Activated CD4-positive, alpha-beta T cell treated with anti-CD3 and anti-CD28 coated beads, Interleukin-2, amount 50 U/mL, for 1 hour (primary cell): Measurements from ENCODE around the gene CCDC178.
"Not testable (repeated sequence)": the region's sequence is repeated elsewhere in the genome, so short reads cannot be mapped to it uniquely, and the experiment has no call there.

ENCODE experiments used
- DNase-seq: peaks from one replicate; pipeline ENCODE4 v3.0.0-alpha.2; 2020

The CCDC178 gene

DNA sequence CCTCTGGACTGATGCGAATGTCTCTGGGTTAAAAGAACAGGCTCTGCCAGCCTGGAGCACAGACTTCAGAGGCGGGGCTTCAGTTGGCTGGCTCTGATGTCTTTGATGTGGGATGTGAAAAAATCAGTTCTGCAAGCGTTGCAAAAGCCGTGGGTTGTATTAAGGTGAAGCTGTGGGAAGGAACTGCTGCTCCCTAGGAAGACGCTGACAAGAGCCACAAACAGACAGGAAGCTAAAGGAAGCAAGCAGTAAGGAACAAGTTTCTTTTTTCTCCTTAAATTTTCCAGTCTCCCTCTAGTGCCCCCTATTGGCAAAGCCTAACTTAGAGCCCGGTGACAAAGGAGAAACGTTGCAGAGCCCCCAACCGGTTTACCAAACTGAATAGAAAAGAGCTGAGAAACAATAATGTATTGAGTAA lies 239.0 kb downstream of the CCDC178 start:
- DNase-seq = no peak

DNA sequence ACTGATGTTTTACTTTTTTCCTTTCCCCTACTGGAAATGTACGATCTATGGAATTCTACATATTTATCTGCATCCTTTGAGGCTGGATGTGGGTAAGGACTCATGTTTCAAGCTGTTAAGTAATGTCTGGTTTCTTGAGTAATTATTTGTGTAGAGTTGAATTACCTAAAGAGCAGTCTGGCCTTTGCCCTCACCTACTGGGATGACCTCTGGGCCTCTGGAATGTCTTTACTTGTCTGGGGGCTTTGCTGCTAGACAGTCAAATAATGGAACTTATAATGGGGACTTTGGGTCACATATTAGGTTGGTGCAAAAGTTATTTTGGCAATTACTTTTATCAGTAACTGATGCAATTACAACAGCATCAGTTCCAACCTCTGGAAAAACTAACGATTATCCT lies 244.7 kb downstream of the CCDC178 start:
- no peak for DNase-seq

DNA sequence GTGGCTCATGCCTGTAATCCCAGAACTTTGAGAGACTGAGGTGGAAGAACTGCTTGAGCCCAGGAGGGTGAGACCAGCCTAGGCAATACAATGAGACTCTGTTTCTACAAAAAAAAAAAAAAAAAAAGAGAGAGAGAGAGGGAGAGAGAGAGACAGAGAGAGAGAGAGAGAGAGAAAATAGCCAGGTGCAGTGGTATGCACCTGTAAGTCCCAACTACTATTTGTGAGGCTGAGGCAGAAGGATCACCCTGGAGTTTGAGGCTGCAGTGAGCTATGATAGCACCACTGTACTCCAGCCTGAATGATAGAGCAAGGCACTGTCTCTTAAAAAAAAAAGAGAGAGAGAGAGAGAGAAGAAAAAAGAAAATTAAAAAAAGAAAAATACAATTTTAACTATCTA lies 245.7 kb downstream of the CCDC178 start:
- no peak for DNase-seq

DNA sequence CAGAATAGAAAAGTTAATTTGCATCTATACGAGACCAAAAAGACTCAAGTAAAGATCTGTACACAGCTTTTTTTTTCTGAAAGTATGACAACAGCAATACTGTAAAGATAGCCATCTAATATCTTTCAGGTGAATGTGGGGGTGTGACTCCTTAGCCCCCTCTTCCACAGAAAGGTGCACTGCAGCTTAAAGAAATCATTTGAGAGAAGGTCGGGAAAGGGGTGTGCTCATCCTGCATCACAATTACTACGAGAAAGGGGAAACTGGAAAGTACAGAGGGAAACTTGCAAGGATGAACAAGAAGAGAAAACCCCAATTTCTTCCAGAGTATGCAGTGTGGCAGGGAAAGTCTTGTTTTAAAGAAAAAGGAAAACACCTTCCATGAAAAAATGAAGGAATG lies 255.6 kb downstream of the CCDC178 start:
- no peak for DNase-seq

DNA sequence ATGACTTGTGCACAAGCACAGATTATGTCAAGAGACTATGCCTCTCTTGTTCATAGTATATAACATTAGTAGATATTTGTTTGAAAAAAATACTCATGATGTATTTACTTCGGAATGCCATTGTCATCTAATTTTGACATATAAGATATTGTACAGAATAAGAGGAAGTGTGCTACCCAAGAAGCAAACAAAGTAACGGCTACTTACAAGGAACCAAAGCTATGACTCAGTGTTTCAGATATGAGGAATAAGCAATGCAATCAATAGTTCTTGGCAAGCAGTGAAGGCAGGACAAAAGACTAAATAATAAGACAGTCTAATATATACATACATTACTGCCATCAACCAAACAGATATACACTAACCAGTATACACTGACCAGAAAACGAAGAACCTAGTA lies 256.3 kb downstream of the CCDC178 start:
- DNase-seq = no peak

DNA sequence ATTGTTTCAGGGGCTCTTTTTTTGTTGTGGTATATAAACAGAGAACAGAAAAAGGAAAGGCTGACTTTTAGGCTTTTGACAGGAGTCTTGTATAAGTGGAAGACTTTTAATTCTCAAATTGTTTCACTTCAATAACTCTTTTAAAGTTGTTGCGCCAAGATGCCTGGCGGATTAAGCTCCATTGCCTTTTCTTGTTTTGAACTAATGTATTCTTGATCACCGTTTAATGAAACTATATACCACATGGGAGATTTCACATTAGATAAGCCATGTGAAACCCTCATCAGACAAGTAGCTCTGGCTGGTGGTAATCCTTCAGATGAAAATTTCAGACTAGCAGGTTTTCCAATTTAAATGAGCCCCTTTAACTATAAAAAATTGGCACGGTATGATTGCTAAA lies 257.4 kb downstream of the CCDC178 start:
- no peak for DNase-seq

DNA sequence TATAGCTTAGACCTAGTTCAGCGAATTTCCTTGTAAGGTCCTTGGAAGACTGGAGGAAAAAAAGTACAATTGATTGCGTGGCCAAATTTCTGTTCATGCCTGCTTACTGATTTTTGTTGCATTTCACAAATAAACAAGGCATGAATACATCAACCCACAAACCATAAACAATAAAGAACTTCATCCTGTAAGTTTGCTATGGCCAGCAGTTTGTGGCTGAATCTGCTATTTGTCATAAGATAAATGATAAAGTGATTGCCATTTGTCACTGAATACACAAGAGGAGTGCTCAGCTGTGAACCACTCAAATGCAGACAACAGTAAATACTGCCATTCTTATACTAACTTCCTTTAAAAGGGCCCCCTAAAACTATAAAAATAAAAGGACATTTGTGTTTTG lies 259.5 kb downstream of the CCDC178 start:
- no peak for DNase-seq

DNA sequence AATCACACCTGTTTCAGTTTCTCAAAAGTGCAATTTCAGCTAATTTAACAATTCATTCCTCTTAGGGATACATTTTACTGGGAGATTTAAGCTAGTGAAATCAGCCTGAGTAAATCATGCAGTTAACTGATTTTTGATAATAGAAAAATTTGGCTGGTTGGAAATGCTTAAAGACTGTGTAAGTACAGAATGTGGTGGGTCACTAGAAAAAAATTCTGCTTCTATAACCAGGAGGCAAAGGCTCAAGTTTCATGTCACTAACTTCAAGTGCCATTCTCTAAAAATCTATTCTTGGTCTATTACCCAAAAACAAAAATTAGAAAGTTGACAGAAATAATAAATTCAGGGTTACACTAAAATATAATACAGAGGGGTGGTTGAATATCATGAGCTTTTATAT lies 271.3 kb downstream of the CCDC178 start:
- DNase-seq = no peak

DNA sequence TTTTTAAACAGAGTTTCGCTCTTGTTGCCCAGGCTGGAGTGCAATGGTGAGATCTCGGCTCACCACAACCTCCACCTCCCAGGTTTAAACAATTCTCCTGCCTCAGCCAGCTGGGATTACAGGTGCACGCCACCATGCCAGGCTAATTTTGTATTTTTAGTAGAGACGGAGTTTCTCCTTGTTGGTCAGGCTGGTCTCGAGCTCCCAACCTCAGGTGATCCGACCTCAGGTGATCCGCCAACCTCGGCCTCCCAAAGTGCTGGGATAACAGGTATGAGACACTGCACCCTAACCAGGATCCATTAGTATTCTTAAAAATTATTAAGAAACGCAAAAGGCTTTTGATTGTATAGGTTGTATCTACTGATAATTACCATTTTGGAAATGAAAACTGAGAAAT lies 276.4 kb downstream of the CCDC178 start:
- not testable (repeated sequence) for DNase-seq

DNA sequence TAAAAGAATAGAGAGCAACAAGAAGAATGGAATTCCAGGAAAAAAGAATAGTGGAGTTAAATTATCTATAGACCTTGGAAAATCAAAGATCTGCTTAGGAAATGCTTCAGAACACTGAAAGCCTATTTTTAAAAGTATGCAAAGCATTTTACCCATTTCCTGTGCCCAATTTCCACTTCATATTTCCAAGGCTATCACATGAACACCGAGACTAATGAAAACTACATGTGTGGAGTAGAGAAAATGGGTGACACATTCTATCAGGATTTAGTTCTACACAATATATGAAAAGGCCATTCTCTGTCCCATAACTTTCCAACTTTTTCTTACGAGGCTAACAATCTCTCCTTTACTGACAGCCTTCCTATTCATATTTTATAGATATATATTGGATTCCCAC lies 279.4 kb downstream of the CCDC178 start:
- no peak for DNase-seq

DNA sequence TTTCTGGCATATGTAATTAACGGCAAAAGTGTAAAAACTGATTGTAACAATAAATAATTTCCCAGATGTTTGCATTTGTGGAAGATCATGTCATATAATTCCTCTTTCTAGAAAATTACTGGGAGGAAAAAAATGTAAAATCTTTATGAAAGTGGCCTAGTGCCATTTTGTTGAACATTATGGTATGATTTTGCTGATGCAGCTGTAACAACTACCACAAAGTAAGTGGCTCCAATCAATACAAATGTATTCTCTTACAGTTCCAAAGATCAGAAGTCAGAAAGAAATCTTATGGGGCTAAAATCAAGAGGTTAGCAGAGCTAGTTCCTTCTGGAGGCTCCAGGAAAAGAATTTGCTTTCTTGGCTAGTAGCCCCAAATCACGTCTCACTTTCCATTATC lies 281.4 kb downstream of the CCDC178 start:
- DNase-seq = no peak

DNA sequence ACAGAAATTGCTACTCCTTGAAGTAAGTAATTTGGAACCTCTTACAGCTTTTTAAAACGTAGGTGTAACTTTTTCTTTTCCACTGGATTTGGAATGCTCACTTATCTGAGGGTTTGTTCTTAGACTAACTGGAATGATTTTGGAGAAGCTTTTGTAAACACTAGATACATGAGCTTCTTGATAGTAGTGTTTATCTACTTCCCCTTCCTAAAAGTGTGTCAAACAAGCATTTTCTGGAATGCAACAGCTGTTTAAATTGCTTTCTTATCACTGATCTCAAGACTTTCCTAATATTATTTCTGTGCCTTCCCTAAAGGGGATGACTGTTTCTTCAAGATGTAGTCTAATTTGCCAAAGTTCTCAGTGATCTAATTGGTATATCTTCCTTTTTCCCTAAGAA lies 282.6 kb downstream of the CCDC178 start:
- DNase-seq = no peak

DNA sequence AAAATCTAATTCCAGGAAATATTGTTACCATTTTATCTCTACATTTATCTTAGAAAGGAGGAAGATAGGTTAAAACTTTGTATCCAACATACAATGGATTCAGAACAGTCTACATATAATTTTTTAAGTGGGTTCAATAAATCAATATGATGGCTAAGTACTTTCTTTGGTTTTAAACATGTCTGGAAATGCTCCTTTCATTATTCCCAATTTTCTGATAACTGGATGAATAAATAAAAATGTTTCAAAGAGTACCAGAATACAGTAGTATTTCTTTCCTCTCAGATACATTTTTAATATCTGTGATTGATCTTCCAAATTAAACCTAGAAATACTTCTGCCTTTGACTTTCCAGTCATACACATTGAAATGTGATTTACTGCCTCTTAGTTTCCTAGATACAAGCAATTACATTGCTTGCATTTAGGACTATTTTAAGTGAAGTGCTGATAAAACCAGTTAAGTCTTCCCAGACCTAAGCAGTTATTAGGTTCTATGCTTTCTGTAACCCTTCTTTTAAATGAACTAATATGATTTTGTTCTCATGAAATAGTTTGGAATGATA lies 283.5 kb downstream of the CCDC178 start:
- no peak for DNase-seq

DNA sequence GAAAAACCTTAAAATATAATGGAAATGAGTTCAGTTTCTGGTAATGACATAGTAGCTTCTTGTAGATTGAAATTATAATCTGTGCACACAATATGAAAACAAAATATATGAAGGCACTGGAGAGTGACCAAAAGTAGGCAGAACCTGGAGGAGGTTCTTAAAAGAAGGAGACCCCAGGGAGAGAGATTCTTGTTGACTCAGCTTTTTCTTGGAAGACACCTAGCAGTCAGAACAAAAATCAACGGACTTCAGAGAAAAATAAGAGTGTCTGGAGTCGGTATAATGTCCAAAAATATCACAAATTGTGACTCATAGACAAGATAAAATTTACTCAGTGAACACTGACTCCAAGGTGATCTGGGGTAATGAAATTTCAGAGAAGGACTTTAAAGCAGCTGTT lies 286.5 kb downstream of the CCDC178 start:
- no peak for DNase-seq

DNA sequence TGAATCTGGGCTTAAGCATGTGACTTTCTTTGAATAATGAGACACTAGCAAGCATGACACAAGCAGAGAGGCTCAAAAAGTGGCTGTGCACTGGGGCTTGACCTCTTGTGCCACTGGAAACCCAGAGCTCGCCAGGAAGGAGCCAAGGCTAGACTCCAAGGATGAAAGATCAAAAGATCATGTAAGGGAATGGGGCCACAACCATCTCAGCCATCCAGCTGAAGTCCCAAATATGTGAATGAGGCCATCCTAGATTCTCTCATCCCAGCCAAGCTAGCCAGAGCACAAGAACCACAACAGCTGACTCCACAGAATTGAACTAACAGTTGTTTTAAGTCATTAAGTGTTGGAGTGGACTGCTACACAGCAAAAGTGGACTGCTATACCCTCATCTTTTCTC lies 288.1 kb downstream of the CCDC178 start:
- no peak for DNase-seq

DNA sequence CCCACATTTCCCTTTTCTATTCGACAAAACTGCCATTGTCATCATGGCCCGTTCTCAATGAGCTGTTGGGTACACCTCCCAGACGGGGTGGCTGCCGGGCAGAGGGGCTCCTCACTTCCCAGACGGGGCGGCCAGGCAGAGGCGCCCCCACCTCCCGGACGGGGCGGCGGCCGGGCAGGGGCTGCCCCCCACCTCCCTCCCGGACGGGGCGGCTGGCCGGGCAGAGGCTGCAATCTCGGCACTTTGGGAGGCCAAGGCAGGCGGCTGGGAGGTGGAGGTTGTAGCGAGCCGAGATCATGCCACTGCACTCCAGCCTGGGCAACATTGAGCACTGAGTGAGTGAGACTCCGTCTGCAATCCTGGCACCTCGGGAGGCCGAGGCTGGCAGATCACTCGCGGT lies 292.7 kb downstream of the CCDC178 start:
- not testable (repeated sequence) for DNase-seq

DNA sequence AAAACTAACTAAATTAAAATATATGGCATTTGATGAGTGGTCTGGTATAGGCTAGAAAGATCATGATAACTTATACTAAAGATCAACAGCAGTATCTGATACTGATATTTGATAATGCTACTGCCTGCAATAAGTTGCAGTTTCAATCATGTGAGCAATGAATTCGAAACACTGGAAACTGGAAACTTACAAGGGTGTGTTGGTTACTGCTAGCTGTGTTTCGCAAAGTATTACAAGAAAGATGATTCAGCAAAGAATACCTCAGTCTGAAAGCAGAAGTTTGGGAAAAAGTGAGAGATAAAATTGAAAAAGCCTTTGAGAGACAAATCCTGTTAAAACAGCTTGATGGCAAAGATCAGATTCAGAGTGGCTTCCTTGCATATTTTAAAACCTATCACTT lies 294.5 kb downstream of the CCDC178 start:
- no peak for DNase-seq

DNA sequence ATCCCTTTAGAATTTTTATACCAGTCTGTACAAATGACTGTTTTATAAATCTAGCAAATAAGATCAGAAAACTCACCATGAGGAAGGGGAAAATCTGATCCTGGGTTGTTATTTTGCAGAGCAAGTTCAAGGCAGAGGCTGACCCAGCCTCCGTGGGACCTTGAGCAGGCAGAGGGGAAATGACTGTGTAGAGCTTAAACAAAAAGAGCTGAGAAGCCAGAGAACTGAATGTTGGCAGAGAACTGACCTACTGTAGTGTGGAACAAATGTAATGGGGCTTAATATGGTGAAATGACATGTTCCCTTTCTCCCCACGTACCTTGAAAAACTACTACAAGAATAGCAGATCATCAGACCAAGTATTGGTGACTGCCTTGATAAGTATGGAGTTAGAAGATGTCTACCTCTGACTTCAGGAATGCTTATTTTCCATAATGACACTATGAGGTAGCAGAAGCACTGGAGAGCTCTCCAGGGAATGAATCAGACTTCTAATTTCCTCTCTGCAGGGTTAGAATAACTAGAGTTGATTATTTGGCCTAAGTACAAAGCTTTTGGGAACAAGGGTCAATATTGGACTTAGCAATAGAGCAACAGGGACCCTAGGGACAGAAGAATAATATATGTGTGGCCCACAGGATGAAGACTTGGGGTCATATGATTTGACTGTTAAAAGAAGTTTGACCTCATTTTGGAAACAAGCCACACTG lies 304.4 kb downstream of the CCDC178 start:
- DNase-seq = no peak

DNA sequence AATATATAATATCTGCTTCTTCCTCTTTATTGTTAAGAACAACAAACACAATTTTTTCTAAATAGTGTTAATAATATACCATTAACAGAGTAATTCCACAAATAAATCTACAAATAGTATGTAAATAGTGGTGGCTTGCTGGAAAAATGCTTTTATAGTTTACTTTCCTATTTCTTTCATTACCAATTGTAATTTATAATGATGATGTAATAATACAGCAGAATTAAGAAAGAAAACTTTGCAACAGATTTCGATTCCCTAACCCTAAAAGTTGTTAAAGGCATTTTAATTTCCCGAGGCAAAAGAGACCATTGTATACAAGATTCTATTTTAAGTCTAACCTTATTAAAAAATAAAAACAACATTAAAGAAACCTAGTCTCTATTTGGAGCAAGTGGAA lies 307.9 kb downstream of the CCDC178 start:
- no peak for DNase-seq

DNA sequence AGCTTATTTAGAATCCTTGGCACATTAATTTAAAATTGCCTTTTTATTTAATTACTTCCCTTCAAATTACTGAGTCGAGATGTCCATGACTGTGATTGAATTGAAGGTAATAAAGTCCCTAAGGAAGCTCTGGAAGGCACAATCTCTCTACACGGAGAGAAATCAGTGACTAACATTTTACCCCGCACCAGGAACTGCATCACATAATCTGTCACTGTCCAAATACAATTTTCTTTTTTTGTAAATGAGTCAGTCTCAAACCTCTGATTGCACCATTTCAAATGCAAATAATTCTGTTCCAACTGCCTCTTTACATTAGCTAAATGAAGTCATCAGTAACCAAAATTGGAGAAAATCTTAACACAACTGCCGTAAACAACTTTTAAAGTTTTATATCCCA lies 311.9 kb downstream of the CCDC178 start:
- no peak for DNase-seq

DNA sequence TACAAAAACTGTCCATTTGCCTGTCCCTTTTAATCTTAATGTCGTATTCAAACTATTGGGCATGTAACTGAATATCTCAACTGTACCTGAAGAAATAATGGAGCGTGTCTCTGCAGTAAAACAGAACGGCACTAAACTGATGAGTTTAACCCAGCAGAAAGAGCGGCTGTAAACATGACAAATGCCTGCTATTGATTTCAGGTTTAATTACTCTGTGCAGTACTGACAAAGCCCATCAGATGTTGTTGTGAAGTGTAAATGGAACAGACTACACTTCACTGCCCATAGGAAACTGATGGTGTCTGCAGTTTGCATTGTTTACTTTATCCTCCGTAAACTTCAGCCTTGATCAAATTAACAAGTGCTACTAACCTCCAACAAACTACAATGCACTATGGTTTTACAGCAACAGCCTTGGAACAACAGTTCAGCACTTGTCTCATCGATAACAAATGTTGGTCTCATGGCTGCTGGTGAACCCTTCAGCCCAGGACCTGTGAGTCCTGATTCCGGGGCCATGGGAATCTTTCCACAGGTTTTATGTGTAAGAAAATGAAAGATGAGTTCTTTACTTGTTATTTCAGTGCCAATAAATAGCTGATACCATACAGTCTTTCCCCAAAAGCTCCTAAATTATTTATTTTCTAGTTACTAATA lies 316.5 kb downstream of the CCDC178 start:
- DNase-seq = no peak

DNA sequence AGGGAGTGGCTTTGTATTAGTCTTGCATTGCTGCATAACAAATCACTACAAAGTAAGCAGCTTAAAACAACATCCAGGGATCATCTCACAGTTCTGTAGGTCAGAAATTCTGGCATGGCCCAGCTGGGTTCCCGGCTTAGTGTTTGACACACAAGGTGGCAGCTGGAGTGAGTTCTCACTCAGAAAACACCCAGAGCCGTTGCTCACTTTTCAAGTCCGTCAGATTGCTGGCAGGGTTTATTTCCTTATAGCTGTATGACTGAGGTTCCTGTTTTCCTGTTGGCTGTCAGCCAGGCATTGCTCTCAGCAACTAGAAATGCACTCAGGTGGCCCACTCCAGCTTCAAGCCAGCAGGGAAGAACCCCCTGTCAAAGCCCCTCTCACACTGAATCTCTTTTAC lies 324.1 kb downstream of the CCDC178 start:
- DNase-seq = no peak

DNA sequence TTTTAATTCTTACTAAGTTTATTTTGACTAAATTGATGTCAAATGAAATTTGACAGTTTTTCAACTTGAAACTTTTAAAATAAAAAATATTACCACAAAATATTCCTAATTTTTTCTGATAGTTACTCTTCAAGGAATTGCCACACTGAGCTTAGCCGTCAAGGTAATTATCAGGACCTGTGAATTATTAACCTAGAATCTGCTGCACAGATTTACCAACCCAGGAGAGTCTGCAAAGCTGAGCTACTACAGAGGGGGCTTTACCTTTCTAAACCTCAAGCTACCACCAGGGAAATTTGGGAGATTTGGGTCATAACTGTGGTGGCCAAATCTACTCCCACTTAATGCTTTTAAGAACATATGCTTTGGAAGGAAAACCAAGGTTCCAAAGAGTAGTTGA lies 324.6 kb downstream of the CCDC178 start:
- no peak for DNase-seq

DNA sequence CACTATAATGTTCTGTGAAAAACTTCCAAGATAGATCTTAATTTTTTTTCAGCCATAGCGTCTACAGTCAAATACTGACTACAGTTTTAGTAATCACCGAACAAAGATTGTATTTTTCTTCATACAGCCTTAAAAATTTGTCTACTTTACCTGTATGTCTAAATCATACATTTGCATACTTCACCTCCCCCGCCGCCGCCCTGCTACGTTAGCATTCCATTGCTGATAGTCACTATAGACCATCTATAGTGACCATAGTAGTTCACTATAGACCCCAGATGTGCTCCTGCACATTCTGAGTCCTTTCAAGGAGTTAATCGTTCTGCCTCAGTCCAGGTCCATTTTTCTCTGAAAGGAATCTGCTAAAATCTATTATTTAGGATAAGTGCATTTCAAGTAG lies 325.0 kb downstream of the CCDC178 start:
- no peak for DNase-seq

DNA sequence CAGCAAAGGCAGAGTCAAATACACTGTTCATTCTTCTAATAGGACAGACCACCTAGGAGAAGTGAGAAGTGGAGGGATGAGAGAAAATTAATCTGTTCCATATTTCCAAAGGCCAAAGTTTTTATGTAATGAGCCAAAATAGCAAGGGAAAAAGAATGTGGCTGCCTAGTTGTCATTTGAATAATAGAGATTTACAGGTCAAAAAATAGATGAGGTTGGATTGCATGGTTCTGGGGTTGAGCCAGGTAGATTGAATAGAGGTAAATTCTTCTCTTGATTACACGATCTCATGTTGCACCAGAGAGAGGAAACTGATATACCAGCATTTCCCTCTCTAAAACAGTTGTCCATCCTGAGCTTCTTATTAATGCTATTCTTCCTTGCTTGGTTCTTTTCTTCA lies 325.8 kb downstream of the CCDC178 start:
- DNase-seq = no peak
